OCI-LY1 (cell line): ENCODE data around the gene PRODH.
"Not testable (repeated sequence)": the region's sequence is repeated elsewhere in the genome, so short reads cannot be mapped to it uniquely, and the experiment has no call there.

Experiments
- H2AFZ ChIP-seq: fragments of 200-600 bp; sonication (generic), shearing (Covaris generic); 2 replicates; pipeline ENCODE4 v1.6.0; 2014; ENCODE audit warnings: antibody characterized with exemption, mild to moderate bottlenecking, low read length
- H3F3A ChIP-seq: fragments of 200-600 bp; sonication (generic), shearing (Covaris generic); 2 replicates; pipeline ENCODE4 v1.6.0; 2014; ENCODE audit warnings: mild to moderate bottlenecking, antibody characterized with exemption, low read length, moderate library complexity; ENCODE audit not compliant: insufficient read depth
- H3K27ac ChIP-seq: fragments of 200-600 bp; sonication (generic); 2 replicates; pipeline ENCODE4 v1.5.1; 2014; ENCODE audit warnings: low read length, mixed run types, mild to moderate bottlenecking, low read depth; ENCODE audit not compliant: poor library complexity, severe bottlenecking
- H3K27me3 ChIP-seq: fragments of 200-600 bp; sonication (generic); 2 replicates; pipeline ENCODE4 v1.6.0; 2014; ENCODE audit warnings: antibody characterized with exemption, mild to moderate bottlenecking, low read length, moderate library complexity; ENCODE audit not compliant: insufficient read depth
- H3K36me3 ChIP-seq: fragments of 200-600 bp; sonication (generic); 2 replicates; pipeline ENCODE4 v1.6.1; 2014; ENCODE audit warnings: mild to moderate bottlenecking, antibody characterized with exemption, low read length, moderate library complexity, mixed read lengths; ENCODE audit not compliant: insufficient read depth
- H3K4me1 ChIP-seq: fragments of 200-600 bp; sonication (generic); 2 replicates; pipeline ENCODE4 v1.5.1; 2014; ENCODE audit warnings: mild to moderate bottlenecking, low read length, moderate library complexity; ENCODE audit not compliant: insufficient read depth, severe bottlenecking
- H3K4me2 ChIP-seq: fragments of 200-600 bp; sonication (generic), shearing (Covaris generic); 2 replicates; pipeline ENCODE4 v1.6.1; 2014; ENCODE audit warnings: low read length
- H3K4me3 ChIP-seq: fragments of 200-600 bp; sonication (generic); 2 replicates; pipeline ENCODE4 v1.5.1; 2014; ENCODE audit warnings: low read length, low read depth, mild to moderate bottlenecking, mixed read lengths; ENCODE audit not compliant: poor library complexity, severe bottlenecking
- H3K79me2 ChIP-seq: fragments of 200-600 bp; shearing (Covaris generic); 2 replicates; pipeline ENCODE4 v1.6.1; 2016; ENCODE audit warnings: mixed run types, low read length, mixed read lengths; ENCODE audit not compliant: insufficient read depth
- H3K9ac ChIP-seq: fragments of 200-600 bp; sonication (generic), shearing (Covaris generic); 2 replicates; pipeline ENCODE4 v1.6.1; 2014; ENCODE audit warnings: mild to moderate bottlenecking, low read length, mixed read lengths
- H3K9me2 ChIP-seq: fragments of 200-600 bp; sonication (generic), shearing (Covaris generic); 2 replicates; pipeline ENCODE4 v1.6.1; 2014; ENCODE audit warnings: low read depth, mild to moderate bottlenecking, low read length, mixed read lengths
- H3K9me3 ChIP-seq: fragments of 200-600 bp; shearing (Covaris generic); 2 replicates; pipeline ENCODE4 v1.6.1; 2014; ENCODE audit warnings: low read length, mixed read lengths
- H4K20me1 ChIP-seq: fragments of 200-600 bp; sonication (generic), shearing (Covaris generic); 2 replicates; pipeline ENCODE4 v1.6.0; 2016; ENCODE audit warnings: mild to moderate bottlenecking, low read length; ENCODE audit not compliant: insufficient read depth
- EZH2 ChIP-seq: fragments of 200-600 bp; sonication (generic), shearing (Covaris generic); IDR thresholded peaks from 2 replicates; pipeline ENCODE4 v1.8.0; 2017; ENCODE audit warnings: borderline replicate concordance, mixed run types, mild to moderate bottlenecking, antibody characterized with exemption, low read length, moderate library complexity, mixed read lengths
- TF ChIP-seq, protein P1 (sequence below): fragments of 200-600 bp; sonication (generic), shearing (Covaris generic); IDR thresholded peaks from 2 replicates; pipeline ENCODE4 v1.5.1; 2017; ENCODE audit warnings: mild to moderate bottlenecking, antibody characterized with exemption, low read length, moderate library complexity, mixed read lengths

PRODH gene

DNA sequence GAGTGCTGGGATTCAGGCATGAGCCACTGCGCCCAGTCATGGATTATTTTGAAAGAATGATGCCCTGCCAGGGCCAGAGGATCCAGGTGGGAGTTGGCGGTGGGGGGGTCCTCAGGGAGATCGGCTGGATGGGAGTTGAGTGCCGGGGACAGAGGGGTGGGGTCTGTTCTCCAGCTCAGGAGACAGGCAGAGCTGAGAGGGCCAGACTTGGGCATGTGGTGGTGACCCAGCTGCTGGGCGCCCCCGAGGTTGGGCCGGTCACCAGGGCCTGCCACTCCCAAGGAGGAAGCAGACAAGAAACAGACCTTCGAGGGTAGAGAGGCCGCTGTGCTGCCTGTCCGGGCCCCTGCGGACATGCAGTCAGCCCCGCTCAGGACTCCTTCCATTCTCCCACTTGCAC, 11.8 kb upstream of the PRODH start:
- H3K36me3 ChIP-seq = no peaks in the 10 kb centered on the region
- no peaks in the 10 kb centered on the region for H3K9me2 ChIP-seq
- no peak overlapping the region for H3K4me2 ChIP-seq
- H3K79me2 ChIP-seq = no peaks in the 10 kb centered on the region
- H2AFZ ChIP-seq = no peak overlapping the region
- TF ChIP-seq EZH2 = no peak
- TF ChIP-seq, protein P1, sequence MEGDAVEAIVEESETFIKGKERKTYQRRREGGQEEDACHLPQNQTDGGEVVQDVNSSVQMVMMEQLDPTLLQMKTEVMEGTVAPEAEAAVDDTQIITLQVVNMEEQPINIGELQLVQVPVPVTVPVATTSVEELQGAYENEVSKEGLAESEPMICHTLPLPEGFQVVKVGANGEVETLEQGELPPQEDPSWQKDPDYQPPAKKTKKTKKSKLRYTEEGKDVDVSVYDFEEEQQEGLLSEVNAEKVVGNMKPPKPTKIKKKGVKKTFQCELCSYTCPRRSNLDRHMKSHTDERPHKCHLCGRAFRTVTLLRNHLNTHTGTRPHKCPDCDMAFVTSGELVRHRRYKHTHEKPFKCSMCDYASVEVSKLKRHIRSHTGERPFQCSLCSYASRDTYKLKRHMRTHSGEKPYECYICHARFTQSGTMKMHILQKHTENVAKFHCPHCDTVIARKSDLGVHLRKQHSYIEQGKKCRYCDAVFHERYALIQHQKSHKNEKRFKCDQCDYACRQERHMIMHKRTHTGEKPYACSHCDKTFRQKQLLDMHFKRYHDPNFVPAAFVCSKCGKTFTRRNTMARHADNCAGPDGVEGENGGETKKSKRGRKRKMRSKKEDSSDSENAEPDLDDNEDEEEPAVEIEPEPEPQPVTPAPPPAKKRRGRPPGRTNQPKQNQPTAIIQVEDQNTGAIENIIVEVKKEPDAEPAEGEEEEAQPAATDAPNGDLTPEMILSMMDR = no peak
- no peaks in the 10 kb centered on the region for H3F3A ChIP-seq
- no peaks in the 10 kb centered on the region for H3K27me3 ChIP-seq
- no peak overlapping the region for H3K4me3 ChIP-seq
- H4K20me1 ChIP-seq = no peaks in the 10 kb centered on the region
- no peaks in the 10 kb centered on the region for H3K9me3 ChIP-seq
- no peak overlapping the region for H3K27ac ChIP-seq
- H3K4me1 ChIP-seq = no peaks in the 10 kb centered on the region
- no peak overlapping the region for H3K9ac ChIP-seq

DNA sequence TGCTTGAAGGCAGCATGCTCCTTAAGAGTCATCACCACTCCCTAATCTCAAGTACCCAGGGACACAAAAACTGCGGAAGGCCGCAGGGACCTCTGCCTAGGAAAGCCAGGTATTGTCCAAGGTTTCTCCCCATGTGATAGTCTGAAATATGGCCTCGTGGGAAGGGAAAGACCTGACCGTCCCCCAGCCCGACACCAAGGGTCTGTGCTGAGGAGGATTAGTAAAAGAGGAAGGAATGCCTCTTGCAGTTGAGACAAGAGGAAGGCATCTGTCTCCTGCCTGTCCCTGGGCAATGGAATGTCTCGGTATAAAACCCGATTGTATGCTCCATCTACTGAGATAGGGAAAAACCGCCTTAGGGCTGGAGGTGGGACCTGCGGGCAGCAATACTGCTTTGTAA, 11.0 kb upstream of the PRODH start:
- not testable (repeated sequence) for H3K9me2 ChIP-seq, H3K36me3 ChIP-seq, H3K27me3 ChIP-seq, H3K4me1 ChIP-seq, H3K27ac ChIP-seq, H3K79me2 ChIP-seq, H3K9ac ChIP-seq, H3F3A ChIP-seq, H4K20me1 ChIP-seq, H3K4me2 ChIP-seq, H2AFZ ChIP-seq, H3K9me3 ChIP-seq, H3K4me3 ChIP-seq

DNA sequence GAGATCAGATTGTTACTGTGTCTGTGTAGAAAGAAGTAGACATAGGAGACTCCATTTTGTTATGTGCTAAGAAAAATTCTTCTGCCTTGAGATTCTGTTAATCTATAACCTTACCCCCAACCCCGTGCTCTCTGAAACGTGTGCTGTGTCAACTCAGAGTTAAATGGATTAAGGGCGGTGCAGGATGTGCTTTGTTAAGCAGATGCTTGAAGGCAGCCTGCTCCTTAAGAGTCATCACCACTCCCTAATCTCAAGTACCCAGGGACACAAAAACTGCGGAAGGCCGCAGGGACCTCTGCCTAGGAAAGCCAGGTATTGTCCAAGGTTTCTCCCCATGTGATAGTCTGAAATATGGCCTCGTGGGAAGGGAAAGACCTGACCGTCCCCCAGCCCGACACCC, 2.6 kb upstream of the PRODH start:
- H2AFZ ChIP-seq, H3K4me3 ChIP-seq, H3K9ac ChIP-seq, H3K36me3 ChIP-seq, H3F3A ChIP-seq, H3K79me2 ChIP-seq, H3K9me2 ChIP-seq, H3K4me1 ChIP-seq, H3K27me3 ChIP-seq, H3K4me2 ChIP-seq, H4K20me1 ChIP-seq, H3K27ac ChIP-seq, H3K9me3 ChIP-seq: not testable (repeated sequence)

DNA sequence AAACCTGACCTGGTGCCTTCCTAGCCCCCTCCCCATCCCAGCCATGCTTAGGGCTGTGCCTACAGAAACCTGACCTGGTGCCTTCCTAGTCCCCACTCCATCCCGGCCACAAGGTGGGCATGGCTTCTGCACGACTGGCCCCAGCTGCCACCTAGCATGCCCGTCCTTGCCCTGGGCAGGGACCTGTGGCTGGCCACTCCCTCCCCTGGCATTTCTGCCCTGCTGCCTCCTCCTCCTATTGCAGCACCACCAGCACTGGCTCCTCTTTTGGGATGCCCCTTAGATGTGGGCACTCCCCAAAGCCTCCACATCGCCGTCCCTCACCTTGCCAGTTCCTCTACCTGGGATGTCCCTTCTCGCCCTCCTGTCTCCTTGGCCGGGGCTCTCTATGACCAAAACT, 1.4 kb downstream of the PRODH start:
- not testable (repeated sequence) for H3K36me3 ChIP-seq, H3K27me3 ChIP-seq, H3K79me2 ChIP-seq, H3F3A ChIP-seq, H3K27ac ChIP-seq, H3K9ac ChIP-seq, H2AFZ ChIP-seq, H3K4me3 ChIP-seq, H3K4me2 ChIP-seq, H4K20me1 ChIP-seq, H3K4me1 ChIP-seq, H3K9me3 ChIP-seq, H3K9me2 ChIP-seq

DNA sequence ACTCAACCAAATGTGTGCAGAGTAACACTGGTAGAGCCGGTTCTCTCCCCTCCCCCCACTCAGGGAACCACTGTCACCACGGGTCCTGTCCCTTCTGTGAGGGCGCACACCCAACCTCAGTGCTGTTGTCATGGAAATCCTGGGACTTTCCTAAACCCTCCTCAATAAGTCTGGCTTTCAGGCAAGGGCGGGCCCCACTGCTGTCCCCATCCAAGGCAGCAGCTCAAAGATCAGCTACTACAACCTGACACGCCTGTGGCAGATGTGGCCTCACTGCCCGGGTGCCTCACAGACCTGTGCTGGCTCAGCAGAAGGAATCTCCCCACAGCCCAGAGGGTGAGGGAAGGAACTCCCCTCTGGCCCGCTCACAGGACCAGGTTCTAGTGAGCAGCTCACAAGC, 2.2 kb downstream of the PRODH start:
- Histone ChIP-seq H3K36me3 (no peaks in the 10 kb centered on the region), H3K9me2 (no peaks in the 10 kb centered on the region), H3K4me2 (no peak overlapping the region), H3K4me1 (no peaks in the 10 kb centered on the region), H3K4me3 (no peak overlapping the region), H3K9me3 (no peaks in the 10 kb centered on the region), H3K9ac (no peak overlapping the region), H3F3A (no peaks in the 10 kb centered on the region), H2AFZ (no peak overlapping the region), H3K79me2 (no peaks in the 10 kb centered on the region), H3K27ac (no peak overlapping the region), H4K20me1 (no peaks in the 10 kb centered on the region), H3K27me3 (no peaks in the 10 kb centered on the region)
- TF ChIP-seq EZH2 = no peak
- TF ChIP-seq, protein P1 = no peak
